T-helper 22 cell (primary cell): ENCODE measurements around the gene MTNR1B.

ENCODE experiments used
- DNase-seq: peaks from one replicate; pipeline ENCODE4 v3.0.0-alpha.2; 2020; ENCODE audit warnings: low read depth

The MTNR1B gene

GRCh38 chr11:92978271-92979111 is 9.0 kb downstream of the MTNR1B start:
- no peak for DNase-seq

GRCh38 chr11:92979176-92979575 is 9.7 kb downstream of the MTNR1B start:
- no peak for DNase-seq

GRCh38 chr11:92980312-92980711 is 10.9 kb downstream of the MTNR1B start:
- DNase-seq = no peak

- DNase-seq = no peak
These were observed 12.1 kb downstream of the MTNR1B start for GRCh38 chr11:92981508-92982043.

- DNase-seq = no peak
These were observed 17.1 kb downstream of the MTNR1B start for GRCh38 chr11:92986585-92986984.

GRCh38 chr11:92993004-92993403 is 23.6 kb downstream of the MTNR1B start:
- DNase-seq = no peak

GRCh38 chr11:93000511-93001476 is 31.3 kb downstream of the MTNR1B start:
- DNase-seq = no peak

GRCh38 chr11:93001806-93002205 is 32.4 kb downstream of the MTNR1B start:
- DNase-seq = no peak

- no peak for DNase-seq
These were observed 32.9 kb downstream of the MTNR1B start for GRCh38 chr11:93002380-93002779.

GRCh38 chr11:93005239-93005638 is 35.8 kb downstream of the MTNR1B start:
- DNase-seq = no peak

GRCh38 chr11:93013646-93014045 is 44.2 kb downstream of the MTNR1B start:
- no peak for DNase-seq

- no peak for DNase-seq
These were observed 47.1 kb downstream of the MTNR1B start for GRCh38 chr11:93016595-93016994.

- no peak for DNase-seq
These were observed 48.6 kb downstream of the MTNR1B start for GRCh38 chr11:93017821-93018690.

- DNase-seq = no peak
These were observed 51.0 kb downstream of the MTNR1B start for GRCh38 chr11:93020248-93021046.

- DNase-seq = no peak
These were observed 54.9 kb downstream of the MTNR1B start for GRCh38 chr11:93024369-93024768.

- no peak for DNase-seq
These were observed 56.3 kb downstream of the MTNR1B start for GRCh38 chr11:93025558-93026255.

GRCh38 chr11:93028960-93029522 is 59.6 kb downstream of the MTNR1B start:
- no peak for DNase-seq

GRCh38 chr11:93031386-93031785 is 61.9 kb downstream of the MTNR1B start:
- no peak for DNase-seq
